RWPE2 (cell line): ENCODE data around the gene KPNA4.

Experiments
- ATAC-seq: fragments of 200-7000 bp; cut with Tn5 transposase; 3 replicates; pipeline ENCODE4 v1.9.1; 2021; ENCODE audit warnings: low read depth
- DNase-seq: peaks from one replicate; pipeline ENCODE4 v3.0.0-alpha.2; 2020; ENCODE audit warnings: low spot score
- H3K27ac ChIP-seq: fragments of 450-650 bp; 2 replicates; pipeline ENCODE4 v1.5.1; 2017; ENCODE audit warnings: mild to moderate bottlenecking; ENCODE audit not compliant: poor library complexity, severe bottlenecking
- H3K27me3 ChIP-seq: fragments of 250-450 bp; sonication (Bioruptor Pico); 2 replicates; pipeline ENCODE4 v1.5.1; 2021; ENCODE audit warnings: mild to moderate bottlenecking, moderate library complexity; ENCODE audit not compliant: insufficient read depth, poor library complexity, severe bottlenecking
- H3K36me3 ChIP-seq: fragments of 250-450 bp; sonication (Bioruptor Pico); 2 replicates; pipeline ENCODE4 v1.5.1; 2020; ENCODE audit warnings: low read depth, mild to moderate bottlenecking, moderate library complexity
- H3K4me1 ChIP-seq: fragments of 250-450 bp; sonication (Bioruptor Pico); 2 replicates; pipeline ENCODE4 v1.5.1; 2021; ENCODE audit warnings: mild to moderate bottlenecking, moderate library complexity; ENCODE audit not compliant: insufficient read depth, poor library complexity, severe bottlenecking
- H3K4me3 ChIP-seq: fragments of 250-450 bp; sonication (Bioruptor Pico); 2 replicates; pipeline ENCODE4 v1.5.1; 2021; ENCODE audit warnings: mild to moderate bottlenecking, moderate library complexity; ENCODE audit not compliant: severe bottlenecking
- H3K9me3 ChIP-seq: fragments of 250-450 bp; sonication (Bioruptor Pico); 2 replicates; pipeline ENCODE4 v1.5.1; 2021; ENCODE audit warnings: mild to moderate bottlenecking, moderate library complexity; ENCODE audit not compliant: severe bottlenecking
- CTCF ChIP-seq: fragments of 450-650 bp; IDR thresholded peaks from one replicate; pipeline ENCODE4 v1.5.1; 2017; ENCODE audit warnings: mild to moderate bottlenecking, moderate library complexity; ENCODE audit not compliant: poor library complexity, severe bottlenecking

The KPNA4 gene

GRCh38 chr3:160478338-160478737 is 87.0 kb downstream of the KPNA4 start:
- Histone ChIP-seq H3K27me3 (no peaks in the 10 kb centered on the region), H3K27ac (no peak overlapping the region), H3K4me1 (peaks cover 10% of the 10 kb centered on the region), H3K36me3 (no peaks in the 10 kb centered on the region), H3K4me3 (no peak overlapping the region), H3K9me3 (no peaks in the 10 kb centered on the region)
- no peak for ATAC-seq
- DNase-seq = no peak
- TF ChIP-seq CTCF = no peak

- TF ChIP-seq CTCF = no peak
- H3K27ac ChIP-seq = no peak overlapping the region
- no peaks in the 10 kb centered on the region for H3K27me3 ChIP-seq
- H3K36me3 ChIP-seq = no peaks in the 10 kb centered on the region
- ATAC-seq (no peak), DNase-seq (no peak)
- H3K9me3 ChIP-seq = no peaks in the 10 kb centered on the region
- no peak overlapping the region for H3K4me3 ChIP-seq
- H3K4me1 ChIP-seq = peaks cover 10% of the 10 kb centered on the region
Measured at GRCh38 chr3:160477750-160478149, 87.6 kb downstream of the KPNA4 start.

GRCh38 chr3:160475884-160476283 is 89.5 kb downstream of the KPNA4 start:
- H3K4me3 ChIP-seq = no peak overlapping the region
- H3K36me3 ChIP-seq = no peaks in the 10 kb centered on the region
- peaks cover 4% of the 10 kb centered on the region for H3K9me3 ChIP-seq
- DNase-seq (no peak), ATAC-seq (no peak)
- TF ChIP-seq CTCF = no peak
- H3K27ac ChIP-seq = no peak overlapping the region
- peaks cover 10% of the 10 kb centered on the region for H3K4me1 ChIP-seq
- H3K27me3 ChIP-seq = no peaks in the 10 kb centered on the region

GRCh38 chr3:160475153-160475552 is 90.2 kb downstream of the KPNA4 start:
- H3K9me3 ChIP-seq = peaks cover 4% of the 10 kb centered on the region
- no peak for DNase-seq
- H3K4me1 ChIP-seq = peaks cover 10% of the 10 kb centered on the region
- H3K36me3 ChIP-seq = no peaks in the 10 kb centered on the region
- no peak for TF ChIP-seq CTCF
- H3K27ac ChIP-seq = no peak overlapping the region
- no peak for ATAC-seq
- H3K27me3 ChIP-seq = no peaks in the 10 kb centered on the region
- H3K4me3 ChIP-seq = no peak overlapping the region

- no peaks in the 10 kb centered on the region for H3K27me3 ChIP-seq
Measured at GRCh38 chr3:160474416-160474838, 90.9 kb downstream of the KPNA4 start.

More at GRCh38 chr3:160474416-160474838, 90.9 kb downstream of the KPNA4 start:
- Histone ChIP-seq H3K27ac (peak overlapping the region; percentile 24), H3K36me3 (no peaks in the 10 kb centered on the region), H3K9me3 (peaks cover 7% of the 10 kb centered on the region), H3K4me1 (peaks cover 10% of the 10 kb centered on the region), H3K4me3 (no peak overlapping the region)
- DNase-seq (no peak), ATAC-seq (peak; percentile 30)
- no peak for TF ChIP-seq CTCF
